DMS153 treated with DMSO at 0.1 percent for 48 hours (cell line): ENCODE results near the gene PPT2.
A peak's percentile ranks its signal among the peaks of the same experiment; 100 is the strongest.

Experiments used
- DNase-seq: peaks from one replicate; lab custom pipeline; 2025; ENCODE audit not compliant: unreplicated experiment; lab: John Stamatoyannopoulos, UW

The PPT2 gene

DNA sequence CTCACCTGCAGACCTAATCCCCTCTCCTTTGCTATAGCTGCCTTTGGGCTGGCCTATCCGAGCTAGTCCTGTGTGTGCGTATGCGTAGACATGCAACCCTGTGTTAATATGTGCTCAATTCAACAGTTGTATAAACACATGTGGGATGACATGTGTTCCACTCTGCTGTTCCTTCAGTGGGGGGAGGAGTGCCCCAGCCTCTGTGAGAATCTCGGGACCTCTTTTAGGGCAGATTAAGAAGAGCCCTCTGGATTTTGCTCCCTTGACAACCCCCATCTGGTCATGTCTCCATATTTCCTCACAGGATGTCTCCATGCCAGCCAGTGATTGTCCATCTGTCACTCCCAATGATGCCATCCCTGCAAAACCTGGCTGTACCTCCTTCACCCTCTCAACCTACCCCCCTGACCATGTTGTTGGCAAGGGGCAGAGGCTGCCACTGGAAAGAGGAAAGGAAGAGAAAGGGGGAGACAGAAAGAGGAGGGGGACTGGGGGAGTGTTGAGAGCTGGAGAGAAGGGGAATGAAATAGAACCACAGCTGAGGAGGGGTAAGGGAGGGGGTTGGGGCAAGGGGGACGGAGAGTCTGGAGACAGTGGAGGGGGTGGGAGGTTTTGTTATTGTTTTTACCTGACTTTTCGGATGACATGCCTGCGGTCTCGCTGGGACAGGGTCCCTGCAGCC is 2.6 kb upstream of the PPT2 start:
- DNase-seq, result no peak

DNA sequence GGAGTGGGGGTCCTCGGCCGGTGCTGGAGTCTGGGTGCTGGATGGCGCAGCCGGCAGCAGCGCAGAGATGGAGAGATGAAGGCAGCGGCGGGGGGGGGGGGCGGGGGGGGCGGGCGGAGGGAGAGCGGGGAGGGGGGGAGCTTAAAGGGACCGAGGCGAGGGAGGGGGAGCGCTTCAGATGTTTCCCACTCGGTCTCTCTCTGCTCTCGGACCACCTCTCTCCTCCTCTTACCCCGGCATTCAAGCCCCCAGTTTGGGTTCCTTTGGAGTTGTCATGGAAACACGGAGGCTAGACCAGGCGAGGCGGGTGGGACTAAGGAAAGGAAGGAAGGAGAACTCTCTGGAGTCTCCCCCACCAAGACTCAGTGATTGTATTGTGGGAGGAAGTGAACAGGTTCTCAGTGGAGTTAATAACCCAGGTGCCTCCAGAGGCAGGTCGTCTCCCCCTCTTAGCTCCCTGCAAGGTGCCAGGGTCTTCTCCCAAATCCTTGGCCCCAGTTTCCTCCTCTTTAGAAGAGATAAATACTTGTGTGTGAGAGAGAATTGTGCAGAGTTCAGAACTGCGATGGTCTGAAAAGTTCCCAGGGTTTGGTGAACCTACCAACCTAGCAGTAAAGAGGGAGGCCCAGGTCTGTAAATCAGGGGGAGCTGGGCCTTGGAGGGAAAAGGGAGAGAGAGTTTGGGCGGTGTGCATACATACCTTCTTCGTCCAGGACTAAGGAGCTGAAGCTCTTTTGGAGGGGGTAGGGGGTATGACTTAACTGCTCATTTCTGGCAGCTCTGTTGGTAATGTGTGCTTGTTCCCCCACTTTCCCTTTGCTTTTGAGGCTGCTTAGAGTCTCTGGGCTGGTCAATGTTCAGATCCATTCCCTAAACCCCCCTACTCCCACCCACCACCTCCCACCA is 1.8 kb upstream of the PPT2 start, which contains the start of gene PRRT1:
Gene PRRT1 (minus strand): TSS at position 77 of the 906 bp plus-strand sequence. CDS start 112 bp downstream, outside the sequence.
- no peak for DNase-seq

DNA sequence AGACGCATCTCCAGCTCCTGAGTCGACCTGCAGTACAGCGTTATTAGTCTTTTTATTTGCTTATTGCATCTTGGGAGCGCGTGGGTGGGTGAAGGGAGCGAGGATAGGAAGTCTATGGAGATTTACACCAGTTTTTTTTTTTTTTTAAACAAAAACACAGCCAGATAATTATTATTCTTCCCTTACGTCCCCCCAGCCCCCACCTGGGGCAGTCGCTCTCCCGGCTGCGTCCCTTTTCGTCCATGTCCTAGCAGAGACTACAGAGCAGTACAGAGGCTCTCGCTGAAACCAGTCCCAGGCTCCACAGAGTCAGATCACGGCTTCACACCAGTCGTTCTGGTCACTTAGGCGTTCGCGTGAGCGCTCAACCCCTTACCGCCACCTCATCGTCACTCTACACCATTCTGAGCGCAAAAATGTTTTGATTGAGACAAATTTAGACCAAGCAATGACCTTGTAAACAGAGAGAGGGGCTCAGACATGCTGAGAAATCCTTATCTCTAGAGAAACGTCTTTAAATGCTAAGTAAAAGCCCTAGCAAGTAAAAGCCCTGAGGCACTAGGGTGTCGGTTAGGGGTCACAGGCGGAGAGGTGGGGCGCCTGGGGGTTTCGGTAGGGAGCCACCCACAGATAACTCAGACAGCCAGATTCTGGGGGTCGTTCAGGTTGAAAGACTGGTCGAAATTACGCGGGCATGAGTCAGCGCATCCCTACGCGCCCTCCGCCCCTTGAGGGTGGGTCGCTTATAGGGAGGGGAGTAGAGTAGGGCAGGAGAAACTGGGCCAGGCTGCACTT is 975 bp upstream of the PPT2 start:
- no peak for DNase-seq

DNA sequence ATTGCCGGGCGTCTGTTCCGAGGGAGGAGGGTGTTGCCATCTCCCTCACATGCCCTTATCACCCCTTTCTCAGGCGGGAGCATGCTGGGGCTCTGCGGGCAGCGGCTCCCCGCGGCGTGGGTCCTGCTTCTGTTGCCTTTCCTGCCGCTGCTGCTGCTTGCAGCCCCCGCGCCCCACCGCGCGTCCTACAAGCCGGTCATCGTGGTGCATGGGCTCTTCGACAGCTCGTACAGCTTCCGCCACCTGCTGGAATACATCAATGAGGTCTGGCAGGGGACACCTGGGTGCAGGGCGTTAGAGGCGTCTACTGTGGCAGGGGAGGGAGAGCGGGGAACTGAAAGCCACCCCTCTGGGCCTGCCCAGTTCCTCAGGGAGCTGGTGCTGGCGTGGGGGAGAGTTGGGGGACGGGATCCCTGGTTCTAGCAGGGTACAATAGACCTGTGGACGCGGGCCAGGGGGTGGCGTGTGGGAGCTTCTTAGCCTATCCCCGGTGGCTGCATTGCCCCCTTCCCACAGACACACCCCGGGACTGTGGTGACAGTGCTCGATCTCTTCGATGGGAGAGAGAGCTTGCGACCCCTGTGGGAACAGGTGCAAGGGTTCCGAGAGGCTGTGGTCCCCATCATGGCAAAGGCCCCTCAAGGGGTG is 697 bp downstream of the PPT2 start:
- DNase-seq, result peak; percentile 47

DNA sequence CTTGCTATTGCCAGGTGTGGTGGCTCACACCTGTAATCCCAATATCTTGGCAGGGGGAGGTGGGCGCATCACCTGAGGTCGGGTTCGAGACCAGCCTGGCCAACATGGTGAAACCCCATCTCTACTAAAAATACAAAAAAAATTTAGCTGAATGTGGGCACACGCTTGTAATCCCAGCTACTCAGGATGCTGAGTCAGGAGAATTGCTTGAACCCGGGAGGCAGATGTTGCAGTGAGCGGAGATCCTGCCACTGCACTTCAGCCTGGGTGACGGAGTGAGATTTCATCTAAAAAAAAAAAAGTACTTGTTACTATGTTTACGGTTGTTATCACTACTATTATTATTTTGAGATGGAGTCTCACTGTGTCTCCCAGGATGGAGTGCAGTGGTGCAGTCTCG is 3.0 kb downstream of the PPT2 start:
- no peak for DNase-seq

DNA sequence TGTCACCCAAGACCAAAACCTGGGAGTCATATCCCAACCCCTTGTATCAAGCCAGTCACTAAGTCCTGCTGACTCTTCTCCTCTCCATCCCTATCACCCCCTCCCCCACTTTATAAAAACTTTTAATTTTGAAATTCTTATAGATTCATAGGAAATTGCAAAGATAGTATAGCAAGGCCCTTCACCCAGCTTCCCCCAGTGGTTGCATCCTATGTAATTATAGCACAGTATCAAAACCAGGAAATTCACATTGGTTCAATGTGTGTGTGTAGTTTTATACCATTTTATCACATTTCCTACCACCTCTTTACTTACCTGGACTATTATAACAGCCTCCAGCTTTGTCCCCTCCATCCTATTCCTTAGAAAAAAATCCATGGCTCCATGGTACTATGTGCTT is 4.1 kb downstream of the PPT2 start:
- no peak for DNase-seq

DNA sequence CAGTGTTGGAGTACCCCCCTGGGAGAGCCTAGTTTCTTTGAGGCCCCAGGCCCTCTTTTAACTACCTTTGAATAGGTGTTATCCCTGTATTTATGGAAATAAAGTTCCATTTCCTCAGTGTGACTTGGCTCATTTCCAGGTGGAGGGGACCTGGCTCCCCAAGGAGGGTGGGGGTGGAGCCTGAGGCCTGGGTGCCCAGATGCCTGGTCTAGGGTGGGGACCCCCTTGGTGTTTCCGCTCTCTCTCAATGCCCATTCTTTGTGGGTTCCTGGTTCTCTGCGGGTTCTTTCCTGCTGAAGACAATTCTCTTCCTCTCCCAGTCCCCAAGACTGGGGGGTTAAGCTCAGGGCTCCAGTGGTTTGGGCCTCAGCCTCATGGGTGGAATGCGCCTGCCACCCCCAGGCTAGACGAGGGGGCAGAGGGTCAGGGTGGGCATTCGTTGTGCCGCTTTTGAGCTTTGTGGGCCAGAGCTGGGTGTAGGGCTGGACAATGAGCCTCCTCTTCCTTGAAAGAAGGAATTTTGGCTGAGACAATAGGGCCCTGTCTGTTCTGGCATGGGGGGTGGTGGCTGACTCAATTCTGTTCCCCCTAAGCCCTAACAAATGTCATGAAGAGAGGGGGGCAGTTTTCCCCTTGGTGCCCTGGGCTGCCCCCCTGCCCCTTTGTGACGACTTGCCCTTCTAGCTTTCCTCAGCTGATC is 9.8 kb downstream of the PPT2 start:
- DNase-seq, result no peak

DNA sequence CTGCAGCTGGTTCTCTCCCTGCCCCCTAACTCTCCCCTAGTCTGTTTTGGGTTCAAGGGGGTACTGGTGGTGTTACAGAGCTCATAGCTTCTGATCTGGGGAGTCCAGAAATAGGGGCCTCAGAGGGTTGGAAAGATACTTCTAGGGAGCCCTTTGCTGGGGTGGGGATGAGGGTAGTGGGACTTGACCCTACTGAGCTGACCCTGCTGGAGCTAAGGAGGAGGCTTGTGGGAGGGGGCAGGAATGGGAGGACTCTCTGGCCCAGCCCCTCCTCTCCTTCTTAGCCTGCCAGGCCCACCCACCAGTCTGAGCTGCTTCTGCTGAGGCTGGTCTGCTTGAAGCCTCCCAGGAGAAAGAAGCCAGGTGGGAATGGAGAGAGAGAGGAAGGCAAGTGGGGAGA is 10.4 kb downstream of the PPT2 start, which contains the start of gene EGFL8:
Gene EGFL8 (plus strand): TSS at position 301 of the 400 bp plus-strand sequence. CDS start 1,571 bp downstream, outside the sequence.
- no peak for DNase-seq

DNA sequence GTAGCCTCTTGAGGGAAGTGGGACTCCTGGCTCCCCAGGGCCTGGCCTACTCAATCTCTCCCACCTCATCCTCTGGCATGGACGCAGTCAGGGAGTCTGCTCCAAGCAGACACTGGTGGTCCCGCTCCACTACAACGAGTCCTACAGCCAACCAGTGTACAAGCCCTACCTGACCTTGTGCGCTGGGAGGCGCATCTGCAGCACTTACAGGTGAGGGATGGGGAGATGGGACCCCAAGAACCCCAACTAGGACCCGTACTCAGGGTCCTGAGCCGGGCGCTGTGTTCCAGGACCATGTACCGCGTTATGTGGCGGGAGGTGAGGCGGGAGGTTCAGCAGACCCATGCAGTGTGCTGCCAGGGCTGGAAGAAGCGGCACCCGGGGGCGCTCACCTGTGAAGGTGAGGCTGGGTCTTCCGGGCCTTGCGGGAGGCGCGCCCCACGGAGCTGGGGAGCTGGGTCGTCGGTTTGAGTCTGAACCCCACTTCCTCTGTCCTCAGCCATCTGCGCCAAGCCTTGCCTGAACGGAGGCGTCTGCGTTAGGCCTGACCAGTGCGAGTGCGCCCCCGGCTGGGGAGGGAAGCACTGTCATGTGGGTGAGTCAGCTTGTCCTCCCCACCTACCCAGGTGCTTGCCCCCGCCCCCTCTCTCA is 12.6 kb downstream of the PPT2 start:
- no peak for DNase-seq

DNA sequence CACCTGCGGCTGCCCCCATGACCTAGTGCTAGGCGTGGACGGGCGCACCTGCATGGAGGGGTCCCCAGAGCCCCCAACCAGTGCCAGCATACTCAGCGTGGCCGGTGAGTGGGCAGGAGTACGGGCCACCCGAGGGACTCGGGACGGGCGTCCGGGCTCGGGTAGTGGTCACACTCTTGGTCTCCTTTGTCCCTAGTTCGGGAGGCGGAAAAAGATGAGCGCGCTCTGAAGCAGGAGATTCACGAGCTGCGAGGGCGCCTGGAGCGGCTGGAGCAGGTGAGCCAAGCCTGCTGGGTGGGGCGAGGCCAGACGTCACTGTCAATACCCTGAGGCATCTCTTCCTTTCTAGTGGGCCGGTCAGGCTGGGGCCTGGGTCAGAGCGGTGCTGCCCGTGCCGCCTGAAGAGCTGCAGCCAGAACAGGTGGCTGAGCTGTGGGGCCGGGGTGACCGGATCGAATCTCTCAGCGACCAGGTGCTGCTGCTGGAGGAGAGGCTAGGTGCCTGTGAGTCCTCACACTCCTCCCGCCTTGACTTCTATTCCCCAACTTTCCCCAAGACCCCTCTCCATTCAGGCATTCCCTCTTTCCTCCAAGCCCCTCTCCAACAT is 13.3 kb downstream of the PPT2 start:
- peak; percentile 15 for DNase-seq

DNA sequence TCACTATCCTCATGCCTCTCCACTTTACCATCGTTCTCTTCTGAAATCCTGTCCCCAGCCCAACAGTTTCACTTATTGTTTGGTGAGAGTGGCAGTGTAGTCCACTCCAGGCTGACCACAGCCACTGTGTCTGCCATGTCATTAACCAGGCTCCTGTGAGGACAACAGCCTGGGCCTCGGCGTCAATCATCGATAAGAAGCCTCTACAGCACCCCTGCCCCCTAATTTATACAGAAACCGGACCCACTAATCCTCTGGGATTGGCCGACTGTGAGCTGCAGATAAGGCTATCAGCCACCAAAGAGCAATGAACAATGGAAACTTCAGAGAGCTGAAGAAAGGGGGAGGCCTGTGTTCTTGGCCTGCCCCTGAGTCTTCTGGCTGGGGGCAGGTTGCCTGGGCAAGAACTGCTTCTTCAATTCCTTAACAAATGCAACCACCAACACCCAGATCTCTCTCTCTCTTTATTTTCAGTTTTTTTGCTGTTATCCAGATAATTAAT is 13.9 kb downstream of the PPT2 start:
- no peak for DNase-seq

DNA sequence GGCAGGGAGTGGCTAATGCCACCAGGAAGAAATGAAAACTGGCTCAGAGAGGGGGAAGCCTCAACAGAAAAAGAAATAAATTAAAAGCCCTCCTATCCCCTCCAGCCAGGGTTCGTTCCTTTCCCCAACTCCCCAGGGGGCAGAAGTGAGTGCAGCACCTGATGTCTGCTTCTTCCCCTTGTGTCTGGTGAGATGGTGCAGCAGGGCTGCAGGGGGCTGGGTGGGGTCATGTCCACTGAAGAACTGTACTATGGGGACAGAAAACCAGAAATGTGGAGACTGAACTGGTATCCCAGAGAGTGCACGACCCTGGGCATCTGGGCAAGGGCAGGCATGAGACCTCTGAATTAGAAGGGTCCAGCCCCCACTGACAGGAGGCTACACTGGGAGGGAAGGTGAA is 14.4 kb downstream of the PPT2 start:
- DNase-seq, result no peak

DNA sequence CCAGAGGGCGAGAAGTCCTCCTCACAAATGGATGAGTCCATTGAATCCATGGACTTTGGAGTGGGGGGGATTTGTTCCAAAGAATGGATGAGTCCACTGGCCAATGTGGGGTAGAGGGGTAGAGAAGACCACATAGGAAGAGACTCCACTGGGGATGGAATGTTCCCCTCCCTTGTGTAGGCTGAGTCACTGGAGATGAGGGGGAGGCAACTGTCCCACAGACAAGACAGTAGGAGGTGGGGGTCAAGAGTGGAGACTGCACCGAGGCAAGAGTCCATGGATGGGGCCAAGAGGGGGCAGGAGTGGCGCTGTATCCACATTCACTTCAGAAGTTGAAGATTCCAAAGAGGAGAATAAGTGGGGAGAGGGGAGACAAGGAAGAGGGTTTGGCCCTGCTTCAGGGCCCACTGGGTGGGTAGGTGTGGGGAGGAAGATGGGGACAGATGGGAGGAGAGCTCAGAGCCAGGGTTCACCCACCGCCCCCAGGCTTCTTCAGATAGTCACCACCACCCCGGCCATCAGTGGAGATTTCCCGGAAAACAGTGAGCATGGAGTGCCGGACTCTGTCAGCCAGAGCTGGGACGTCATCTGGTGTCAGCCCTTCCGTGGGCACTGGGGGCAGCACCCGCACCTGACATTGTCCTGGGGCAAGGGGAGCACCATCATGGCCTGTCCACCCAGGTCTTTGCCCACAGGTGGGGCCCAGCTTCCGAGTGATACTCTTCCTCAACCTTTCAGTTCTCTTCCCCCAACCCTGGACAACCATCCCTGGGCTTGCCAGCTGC is 15.1 kb downstream of the PPT2 start:
- DNase-seq, result no peak

DNA sequence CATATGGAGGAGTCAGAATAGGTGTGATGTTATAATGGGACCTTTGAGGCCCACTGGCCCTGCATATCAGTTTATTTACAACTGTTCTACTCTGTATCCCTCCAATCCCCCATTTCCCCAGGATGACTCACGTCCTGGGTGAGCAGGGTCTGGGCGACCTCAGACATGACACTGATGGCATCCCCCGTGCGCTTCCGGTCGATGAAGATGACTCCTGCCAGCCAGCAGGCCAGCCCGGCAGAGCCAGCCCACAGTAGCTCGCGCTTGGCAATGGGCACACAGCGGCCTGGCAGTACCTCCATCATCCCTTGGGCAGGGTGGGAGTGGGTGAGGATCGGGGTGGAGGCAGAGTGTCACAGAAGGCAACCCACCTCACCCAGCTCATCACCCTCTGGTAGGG is 16.4 kb downstream of the PPT2 start:
- DNase-seq, result no peak

DNA sequence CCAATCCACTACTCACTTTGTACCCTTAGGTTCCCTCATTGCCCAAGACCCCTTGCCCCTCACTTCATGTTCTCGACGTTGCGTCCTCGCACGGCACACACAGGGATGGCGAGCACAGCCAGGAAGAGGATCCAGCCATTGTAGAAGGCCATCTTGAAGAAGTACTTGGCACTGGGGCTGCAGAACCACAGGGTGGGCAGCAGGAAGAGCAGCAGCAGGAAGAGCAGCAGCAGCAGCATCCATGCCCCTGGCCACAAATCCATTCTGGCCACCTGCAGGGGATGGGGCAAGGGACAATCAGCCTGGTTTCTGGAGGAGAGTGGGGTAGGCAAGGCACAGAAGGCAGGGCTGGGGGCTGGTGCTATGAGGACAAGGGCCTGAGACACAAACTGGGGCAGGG is 17.3 kb downstream of the PPT2 start:
- no peak for DNase-seq

DNA sequence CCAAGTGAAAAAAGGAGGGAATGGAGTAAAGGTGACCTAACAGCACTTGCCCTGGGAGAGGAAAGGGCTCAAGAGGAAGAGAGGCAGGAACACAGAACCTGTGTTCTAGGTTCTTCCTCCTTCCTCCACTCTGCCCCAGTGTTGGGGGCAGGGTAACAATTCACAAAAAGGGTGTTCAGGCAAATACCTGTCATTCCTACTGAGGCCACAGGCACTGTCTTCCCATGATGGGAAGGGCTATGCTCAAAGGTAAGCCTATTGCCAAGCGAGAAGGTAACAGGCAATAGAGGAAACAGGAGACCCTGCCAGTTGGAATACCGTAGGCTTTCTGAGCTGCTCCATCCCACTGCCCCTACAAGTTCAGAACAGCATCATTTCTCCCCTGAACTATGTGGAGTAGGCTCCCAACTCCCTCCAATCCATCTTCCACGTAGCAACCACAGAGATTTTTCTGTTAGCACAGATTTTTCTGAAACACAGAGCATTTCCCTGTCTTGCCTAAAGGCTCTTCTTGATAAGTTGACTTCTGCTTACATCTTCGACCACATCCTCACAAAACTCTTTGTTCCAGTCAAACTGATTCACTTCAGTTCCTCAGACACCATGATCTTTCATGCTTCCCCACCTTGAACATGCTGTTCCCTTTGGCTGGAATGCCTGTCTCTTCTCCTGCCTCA is 19.2 kb downstream of the PPT2 start:
- no peak for DNase-seq

DNA sequence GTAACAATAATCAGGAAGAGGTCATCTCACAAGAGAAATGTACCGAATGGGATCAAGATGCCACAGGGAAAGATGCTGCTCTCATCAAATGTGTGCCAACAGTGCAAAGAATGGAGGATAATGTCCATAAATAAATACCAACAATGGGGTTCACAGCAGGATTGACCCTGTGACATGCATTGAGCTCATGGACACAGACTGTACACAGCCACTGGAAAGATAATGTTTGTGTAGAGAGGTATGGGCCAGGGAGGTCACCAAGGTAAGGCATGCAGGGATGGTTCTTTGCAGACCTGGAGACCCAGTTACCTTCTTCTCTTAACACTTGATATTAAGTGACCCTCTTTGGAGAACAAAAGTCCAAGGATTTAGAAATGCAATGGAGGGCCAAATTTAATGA is 20.5 kb downstream of the PPT2 start:
- DNase-seq, result no peak

DNA sequence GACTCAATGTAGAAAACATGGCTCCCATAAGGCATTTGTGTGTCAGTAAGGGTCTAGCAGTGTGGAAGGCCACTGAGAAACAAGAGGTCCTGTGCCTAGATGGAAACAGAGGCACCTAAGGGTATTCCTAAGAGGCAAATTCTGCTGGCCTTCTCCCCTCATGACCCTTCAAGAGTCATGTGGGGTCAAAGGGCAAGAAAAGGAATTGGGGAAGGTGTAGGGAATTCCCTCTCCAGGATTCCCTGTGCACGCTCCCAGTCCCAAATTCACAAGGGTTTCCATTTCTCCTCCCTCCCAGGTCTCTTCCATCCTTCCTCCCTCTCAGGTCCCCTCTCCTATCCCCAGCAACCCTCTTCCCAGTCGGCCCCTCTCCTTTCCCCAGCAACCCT is 21.4 kb downstream of the PPT2 start:
- no peak for DNase-seq
